HPDE6-E6E7 (cell line): Measurements from ENCODE around the gene SLAMF8.

Experiments used
- DNase-seq: peaks from one replicate; pipeline ENCODE4 v3.0.0; 2011; ENCODE audit warnings: missing footprints; ENCODE audit errors: extremely low spot score

The SLAMF8 gene

GRCh38 chr1:159821171-159821867, 5.4 kb upstream of the SLAMF8 start:
- peak; percentile 38 for DNase-seq

GRCh38 chr1:159823406-159823805, 3.3 kb upstream of the SLAMF8 start:
- no peak for DNase-seq

GRCh38 chr1:159825564-159825963, 1.1 kb upstream of the SLAMF8 start:
- no peak for DNase-seq

GRCh38 chr1:159827102-159827490, 423 bp downstream of the SLAMF8 start:
- DNase-seq, result no peak

- no peak for DNase-seq
These were observed 876 bp downstream of the SLAMF8 start for GRCh38 chr1:159827549-159827948.

GRCh38 chr1:159828176-159828575, 1.5 kb downstream of the SLAMF8 start:
- no peak for DNase-seq

- no peak for DNase-seq
These were observed 2.1 kb downstream of the SLAMF8 start for GRCh38 chr1:159828581-159829272.

GRCh38 chr1:159829273-159829634, 2.6 kb downstream of the SLAMF8 start:
- no peak for DNase-seq

GRCh38 chr1:159829822-159830465, 3.3 kb downstream of the SLAMF8 start:
- no peak for DNase-seq

- no peak for DNase-seq
These were observed 4.0 kb downstream of the SLAMF8 start for GRCh38 chr1:159830722-159831121.

- DNase-seq, result no peak
These were observed 4.9 kb downstream of the SLAMF8 start for GRCh38 chr1:159831412-159832141.

- DNase-seq, result no peak
These were observed 5.6 kb downstream of the SLAMF8 start for GRCh38 chr1:159832309-159832708.

- no peak for DNase-seq
These were observed 8.7 kb downstream of the SLAMF8 start for GRCh38 chr1:159835356-159835755.

- no peak for DNase-seq
These were observed 9.3 kb downstream of the SLAMF8 start for GRCh38 chr1:159835862-159836525.

GRCh38 chr1:159838715-159839114, 12.0 kb downstream of the SLAMF8 start:
- no peak for DNase-seq

GRCh38 chr1:159839116-159839849, 12.6 kb downstream of the SLAMF8 start:
- DNase-seq, result no peak

- DNase-seq, result no peak
These were observed 15.1 kb downstream of the SLAMF8 start for GRCh38 chr1:159841749-159842148.

GRCh38 chr1:159843459-159843858, 16.8 kb downstream of the SLAMF8 start:
- DNase-seq, result no peak

- no peak for DNase-seq
These were observed 19.3 kb downstream of the SLAMF8 start for GRCh38 chr1:159845751-159846629.

- DNase-seq, result no peak
These were observed 20.6 kb downstream of the SLAMF8 start for GRCh38 chr1:159847231-159847630.
